GM23338 (cell line): Measurements from ENCODE around the gene FOXJ3. TPM values are rescaled to one million over a fixed set of nuclear protein-coding genes. Genes with fewer than 3 reads are reported as not detected.

Source experiments
- ATAC-seq: fragments of 200-7000 bp; cut with Tn5 transposase; 3 replicates; pipeline ENCODE4 v1.9.1; 2020
- DNase-seq: peaks from one replicate; pipeline ENCODE4 v3.0.0-alpha.2; 2015; ENCODE audit warnings: low spot score
- H2AFZ ChIP-seq: fragments of 200-600 bp; sonication (generic); 2 replicates; pipeline ENCODE4 v1.8.0; 2016; ENCODE audit warnings: antibody characterized with exemption, mild to moderate bottlenecking, moderate library complexity
- H3F3A ChIP-seq: fragments of 200-600 bp; sonication (generic); replicated peaks from 2 replicates; pipeline ENCODE4 v1.8.0; 2017; ENCODE audit warnings: antibody characterized with exemption, mixed run types, low read depth
- H3K27ac ChIP-seq: fragments of 200-600 bp; sonication (generic); 2 replicates; pipeline ENCODE4 v1.6.1; 2016; ENCODE audit warnings: low read depth
- H3K27me3 ChIP-seq: fragments of 200-600 bp; sonication (generic); 2 replicates; pipeline ENCODE4 v1.8.0; 2016; ENCODE audit warnings: mild to moderate bottlenecking, mixed run types, moderate library complexity; ENCODE audit not compliant: insufficient read depth
- H3K36me3 ChIP-seq: fragments of 200-600 bp; sonication (generic); 2 replicates; pipeline ENCODE4 v1.8.0; 2016; ENCODE audit warnings: mild to moderate bottlenecking; ENCODE audit not compliant: insufficient read depth
- H3K4me1 ChIP-seq: fragments of 200-600 bp; sonication (generic); 2 replicates; pipeline ENCODE4 v1.8.0; 2016; ENCODE audit warnings: mild to moderate bottlenecking, moderate library complexity; ENCODE audit not compliant: insufficient read depth
- H3K4me2 ChIP-seq: fragments of 200-600 bp; sonication (generic); 2 replicates; pipeline ENCODE4 v1.7.1; 2017; ENCODE audit warnings: mixed run types
- H3K4me3 ChIP-seq: fragments of 200-600 bp; sonication (generic); 2 replicates; pipeline ENCODE4 v1.6.1; 2016; ENCODE audit warnings: mixed run types
- H3K79me2 ChIP-seq: fragments of 200-600 bp; sonication (generic); replicated peaks from 2 replicates; pipeline ENCODE4 v1.8.0; 2017; ENCODE audit warnings: mild to moderate bottlenecking; ENCODE audit not compliant: insufficient read depth
- H3K9me2 ChIP-seq: fragments of 200-600 bp; sonication (generic); 2 replicates; pipeline ENCODE4 v1.8.0; 2017; ENCODE audit not compliant: insufficient read depth
- H4K20me1 ChIP-seq: fragments of 200-600 bp; sonication (generic); replicated peaks from 2 replicates; pipeline ENCODE4 v1.8.0; 2017; ENCODE audit warnings: mild to moderate bottlenecking; ENCODE audit not compliant: insufficient read depth
- H3K27ac Mint-ChIP-seq: 2 replicates; pipeline ENCODE4 v1.8.0; 2020; ENCODE audit warnings: inconsistent platforms, mild to moderate bottlenecking, moderate library complexity, mixed read lengths
- H3K27me3 Mint-ChIP-seq: 3 replicates; pipeline ENCODE4 v1.8.0; 2022; ENCODE audit warnings: low read depth, mild to moderate bottlenecking, moderate library complexity, mixed read lengths, inconsistent platforms; ENCODE audit not compliant: insufficient read depth, poor library complexity
- H3K36me3 Mint-ChIP-seq: 3 replicates; pipeline ENCODE4 v1.8.0; 2021; ENCODE audit warnings: low read depth, mild to moderate bottlenecking, inconsistent platforms, moderate library complexity, mixed read lengths
- H3K4me1 Mint-ChIP-seq: 3 replicates; pipeline ENCODE4 v1.8.0; 2020; ENCODE audit warnings: mild to moderate bottlenecking, inconsistent platforms, mixed read lengths
- H3K4me3 Mint-ChIP-seq: 3 replicates; pipeline ENCODE4 v1.8.0; 2021; ENCODE audit warnings: moderate library complexity, mild to moderate bottlenecking, inconsistent platforms, mixed read lengths
- H3K9me3 Mint-ChIP-seq: 3 replicates; pipeline ENCODE4 v1.8.0; 2020; ENCODE audit warnings: moderate library complexity, mild to moderate bottlenecking, inconsistent platforms, mixed read lengths
- CREB1 ChIP-seq: fragments of 250-450 bp; sonication (Bioruptor Pico); IDR thresholded peaks from 2 replicates; pipeline ENCODE4 v1.5.0; 2020; ENCODE audit warnings: low read depth, mild to moderate bottlenecking, moderate library complexity
- CTCF ChIP-seq, 2 experiments: fragments of 200-600 bp in 1 of 2; sonication (generic) in 1 of 2; conservative IDR thresholded peaks; 2 replicates each; pipeline versions ENCODE4 v1.5.1 to v1.6.1; 2016 to 2017; ENCODE audit warnings: antibody characterized with exemption in 2 of 2, low read depth in 2 of 2, mild to moderate bottlenecking in 2 of 2, moderate library complexity in 1 of 2
- ETS1 ChIP-seq: IDR thresholded peaks from 2 replicates; pipeline ENCODE4 v1.6.1; 2016; ENCODE audit warnings: antibody characterized with exemption
- EZH2 ChIP-seq: fragments of 200-600 bp; sonication (generic); IDR thresholded peaks from one replicate; pipeline ENCODE4 v1.8.0; 2017; ENCODE audit warnings: antibody characterized with exemption, mild to moderate bottlenecking, low read depth; ENCODE audit not compliant: unreplicated experiment
- EZH2phosphoT487 ChIP-seq: fragments of 200-600 bp; sonication (generic); IDR thresholded peaks from one replicate; pipeline ENCODE4 v1.8.1; 2018; ENCODE audit warnings: antibody characterized with exemption; ENCODE audit not compliant: unreplicated experiment
- JUNB ChIP-seq: IDR thresholded peaks from one replicate; pipeline ENCODE4 v1.6.1; 2016; ENCODE audit warnings: antibody characterized with exemption; ENCODE audit not compliant: unreplicated experiment
- NANOG ChIP-seq: IDR thresholded peaks from 2 replicates; pipeline ENCODE4 v1.6.1; 2016; ENCODE audit warnings: antibody characterized with exemption, borderline replicate concordance
- POLR2AphosphoS5 ChIP-seq: IDR thresholded peaks from 2 replicates; pipeline ENCODE4 v1.6.1; 2016; ENCODE audit warnings: antibody characterized with exemption, low read depth
- STAT1 ChIP-seq: IDR thresholded peaks from one replicate; pipeline ENCODE4 v1.6.1; 2016; ENCODE audit warnings: antibody characterized with exemption; ENCODE audit not compliant: unreplicated experiment
- ZNF114 ChIP-seq: fragments of 250-450 bp; sonication (Bioruptor Pico); IDR thresholded peaks from 2 replicates; pipeline ENCODE4 v1.5.0; 2020; ENCODE audit warnings: mild to moderate bottlenecking, moderate library complexity
- ZNF331 ChIP-seq: fragments of 250-450 bp; sonication (Bioruptor Pico); IDR thresholded peaks from 2 replicates; pipeline ENCODE4 v1.5.0; 2020; ENCODE audit warnings: low read depth, mild to moderate bottlenecking, moderate library complexity
- polyA plus RNA-seq: library from polyadenylated mRNA; unstranded; fragments of >200 nt; fragmentation: Nextera tagmentation; extraction: Ambion mirVana; gene quantifications from 2 replicates; pipeline ENCODE4 v1.2.1, GENCODE V29; 2016
- total RNA-seq: library from RNA; depleted of rRNA; stranded (reverse); fragments of >200 nt; shearing (Covaris generic); gene quantifications from 2 replicates; pipeline ENCODE4 v1.2.3, GENCODE V29; 2014
- TF ChIP-seq, protein P1 (sequence below): fragments of 250-450 bp; sonication (Bioruptor Pico); IDR thresholded peaks from 2 replicates; pipeline ENCODE4 v1.5.0; 2020; ENCODE audit warnings: mild to moderate bottlenecking, moderate library complexity
- TF ChIP-seq, protein P2 (sequence below): IDR thresholded peaks from one replicate; pipeline ENCODE4 v1.6.1; 2018; ENCODE audit warnings: antibody characterized with exemption; ENCODE audit not compliant: unreplicated experiment

The FOXJ3 gene
- total and polyA plus RNA-seq, 2 experiments from 2014 or later: 36.6 to 53.3 TPM

DNA sequence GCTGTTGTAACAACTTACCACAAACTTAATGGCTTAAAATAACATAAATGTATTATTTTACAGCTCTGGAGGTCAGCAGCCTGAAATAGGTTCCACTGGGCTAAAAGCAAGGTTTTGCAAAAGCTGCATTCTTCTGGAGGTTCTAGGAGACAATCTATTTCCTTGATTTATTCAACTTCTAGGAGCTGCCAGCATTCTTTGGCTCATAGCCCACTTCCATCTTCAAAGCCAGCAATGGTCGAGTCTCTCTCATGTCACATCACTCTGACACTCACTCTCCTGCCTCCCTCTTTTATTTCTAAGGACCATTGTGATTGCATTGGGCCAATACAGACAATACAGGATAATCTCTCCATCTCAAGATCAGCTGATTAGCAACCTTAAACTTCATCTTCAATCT, 15.1 kb upstream of the FOXJ3 start:
- Mint-ChIP-seq H3K4me3 (no peak overlapping the region), H3K27me3 (no peaks in the 10 kb centered on the region), H3K27ac (no peak overlapping the region), H3K9me3 (no peaks in the 10 kb centered on the region), H3K36me3 (no peaks in the 10 kb centered on the region), H3K4me1 (no peaks in the 10 kb centered on the region)
- no peaks in the 10 kb centered on the region for H3K36me3 ChIP-seq
- H3K4me1 ChIP-seq: no peaks in the 10 kb centered on the region
- H2AFZ ChIP-seq: no peak overlapping the region
- TF ChIP-seq ETS1 (no peak), CTCF (conservative IDR thresholded peaks at IDR 0.05; ENCODE audit: low read depth in 2 of 2) (no peak), STAT1 (no peak), JUNB (no peak), NANOG (no peak), EZH2phosphoT487 (no peak), EZH2 (no peak), ZNF331 (no peak), ZNF114 (CRISPR knock-in tag) (no peak), CREB1 (CRISPR knock-in tag) (no peak), POLR2AphosphoS5 (no peak)
- TF ChIP-seq, protein P1, sequence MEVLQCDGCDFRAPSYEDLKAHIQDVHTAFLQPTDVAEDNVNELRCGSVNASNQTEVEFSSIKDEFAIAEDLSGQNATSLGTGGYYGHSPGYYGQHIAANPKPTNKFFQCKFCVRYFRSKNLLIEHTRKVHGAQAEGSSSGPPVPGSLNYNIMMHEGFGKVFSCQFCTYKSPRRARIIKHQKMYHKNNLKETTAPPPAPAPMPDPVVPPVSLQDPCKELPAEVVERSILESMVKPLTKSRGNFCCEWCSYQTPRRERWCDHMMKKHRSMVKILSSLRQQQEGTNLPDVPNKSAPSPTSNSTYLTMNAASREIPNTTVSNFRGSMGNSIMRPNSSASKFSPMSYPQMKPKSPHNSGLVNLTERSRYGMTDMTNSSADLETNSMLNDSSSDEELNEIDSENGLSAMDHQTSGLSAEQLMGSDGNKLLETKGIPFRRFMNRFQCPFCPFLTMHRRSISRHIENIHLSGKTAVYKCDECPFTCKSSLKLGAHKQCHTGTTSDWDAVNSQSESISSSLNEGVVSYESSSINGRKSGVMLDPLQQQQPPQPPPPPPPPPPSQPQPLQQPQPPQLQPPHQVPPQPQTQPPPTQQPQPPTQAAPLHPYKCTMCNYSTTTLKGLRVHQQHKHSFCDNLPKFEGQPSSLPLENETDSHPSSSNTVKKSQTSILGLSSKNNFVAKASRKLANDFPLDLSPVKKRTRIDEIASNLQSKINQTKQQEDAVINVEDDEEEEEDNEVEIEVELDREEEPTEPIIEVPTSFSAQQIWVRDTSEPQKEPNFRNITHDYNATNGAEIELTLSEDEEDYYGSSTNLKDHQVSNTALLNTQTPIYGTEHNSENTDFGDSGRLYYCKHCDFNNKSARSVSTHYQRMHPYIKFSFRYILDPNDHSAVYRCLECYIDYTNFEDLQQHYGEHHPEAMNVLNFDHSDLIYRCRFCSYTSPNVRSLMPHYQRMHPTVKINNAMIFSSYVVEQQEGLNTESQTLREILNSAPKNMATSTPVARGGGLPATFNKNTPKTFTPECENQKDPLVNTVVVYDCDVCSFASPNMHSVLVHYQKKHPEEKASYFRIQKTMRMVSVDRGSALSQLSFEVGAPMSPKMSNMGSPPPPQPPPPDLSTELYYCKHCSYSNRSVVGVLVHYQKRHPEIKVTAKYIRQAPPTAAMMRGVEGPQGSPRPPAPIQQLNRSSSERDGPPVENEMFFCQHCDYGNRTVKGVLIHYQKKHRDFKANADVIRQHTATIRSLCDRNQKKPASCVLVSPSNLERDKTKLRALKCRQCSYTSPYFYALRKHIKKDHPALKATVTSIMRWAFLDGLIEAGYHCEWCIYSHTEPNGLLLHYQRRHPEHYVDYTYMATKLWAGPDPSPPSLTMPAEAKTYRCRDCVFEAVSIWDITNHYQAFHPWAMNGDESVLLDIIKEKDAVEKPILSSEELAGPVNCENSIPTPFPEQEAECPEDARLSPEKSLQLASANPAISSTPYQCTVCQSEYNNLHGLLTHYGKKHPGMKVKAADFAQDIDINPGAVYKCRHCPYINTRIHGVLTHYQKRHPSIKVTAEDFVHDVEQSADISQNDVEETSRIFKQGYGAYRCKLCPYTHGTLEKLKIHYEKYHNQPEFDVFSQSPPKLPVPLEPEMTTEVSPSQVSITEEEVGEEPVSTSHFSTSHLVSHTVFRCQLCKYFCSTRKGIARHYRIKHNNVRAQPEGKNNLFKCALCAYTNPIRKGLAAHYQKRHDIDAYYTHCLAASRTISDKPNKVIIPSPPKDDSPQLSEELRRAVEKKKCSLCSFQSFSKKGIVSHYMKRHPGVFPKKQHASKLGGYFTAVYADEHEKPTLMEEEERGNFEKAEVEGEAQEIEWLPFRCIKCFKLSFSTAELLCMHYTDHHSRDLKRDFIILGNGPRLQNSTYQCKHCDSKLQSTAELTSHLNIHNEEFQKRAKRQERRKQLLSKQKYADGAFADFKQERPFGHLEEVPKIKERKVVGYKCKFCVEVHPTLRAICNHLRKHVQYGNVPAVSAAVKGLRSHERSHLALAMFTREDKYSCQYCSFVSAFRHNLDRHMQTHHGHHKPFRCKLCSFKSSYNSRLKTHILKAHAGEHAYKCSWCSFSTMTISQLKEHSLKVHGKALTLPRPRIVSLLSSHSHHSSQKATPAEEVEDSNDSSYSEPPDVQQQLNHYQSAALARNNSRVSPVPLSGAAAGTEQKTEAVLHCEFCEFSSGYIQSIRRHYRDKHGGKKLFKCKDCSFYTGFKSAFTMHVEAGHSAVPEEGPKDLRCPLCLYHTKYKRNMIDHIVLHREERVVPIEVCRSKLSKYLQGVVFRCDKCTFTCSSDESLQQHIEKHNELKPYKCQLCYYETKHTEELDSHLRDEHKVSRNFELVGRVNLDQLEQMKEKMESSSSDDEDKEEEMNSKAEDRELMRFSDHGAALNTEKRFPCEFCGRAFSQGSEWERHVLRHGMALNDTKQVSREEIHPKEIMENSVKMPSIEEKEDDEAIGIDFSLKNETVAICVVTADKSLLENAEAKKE: no peak
- TF ChIP-seq, protein P2, sequence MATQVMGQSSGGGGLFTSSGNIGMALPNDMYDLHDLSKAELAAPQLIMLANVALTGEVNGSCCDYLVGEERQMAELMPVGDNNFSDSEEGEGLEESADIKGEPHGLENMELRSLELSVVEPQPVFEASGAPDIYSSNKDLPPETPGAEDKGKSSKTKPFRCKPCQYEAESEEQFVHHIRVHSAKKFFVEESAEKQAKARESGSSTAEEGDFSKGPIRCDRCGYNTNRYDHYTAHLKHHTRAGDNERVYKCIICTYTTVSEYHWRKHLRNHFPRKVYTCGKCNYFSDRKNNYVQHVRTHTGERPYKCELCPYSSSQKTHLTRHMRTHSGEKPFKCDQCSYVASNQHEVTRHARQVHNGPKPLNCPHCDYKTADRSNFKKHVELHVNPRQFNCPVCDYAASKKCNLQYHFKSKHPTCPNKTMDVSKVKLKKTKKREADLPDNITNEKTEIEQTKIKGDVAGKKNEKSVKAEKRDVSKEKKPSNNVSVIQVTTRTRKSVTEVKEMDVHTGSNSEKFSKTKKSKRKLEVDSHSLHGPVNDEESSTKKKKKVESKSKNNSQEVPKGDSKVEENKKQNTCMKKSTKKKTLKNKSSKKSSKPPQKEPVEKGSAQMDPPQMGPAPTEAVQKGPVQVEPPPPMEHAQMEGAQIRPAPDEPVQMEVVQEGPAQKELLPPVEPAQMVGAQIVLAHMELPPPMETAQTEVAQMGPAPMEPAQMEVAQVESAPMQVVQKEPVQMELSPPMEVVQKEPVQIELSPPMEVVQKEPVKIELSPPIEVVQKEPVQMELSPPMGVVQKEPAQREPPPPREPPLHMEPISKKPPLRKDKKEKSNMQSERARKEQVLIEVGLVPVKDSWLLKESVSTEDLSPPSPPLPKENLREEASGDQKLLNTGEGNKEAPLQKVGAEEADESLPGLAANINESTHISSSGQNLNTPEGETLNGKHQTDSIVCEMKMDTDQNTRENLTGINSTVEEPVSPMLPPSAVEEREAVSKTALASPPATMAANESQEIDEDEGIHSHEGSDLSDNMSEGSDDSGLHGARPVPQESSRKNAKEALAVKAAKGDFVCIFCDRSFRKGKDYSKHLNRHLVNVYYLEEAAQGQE: no peak
- no peaks in the 10 kb centered on the region for H4K20me1 ChIP-seq
- no peaks in the 10 kb centered on the region for H3K79me2 ChIP-seq
- no peak overlapping the region for H3K4me3 ChIP-seq
- ATAC-seq (no peak), DNase-seq (no peak)
- no peaks in the 10 kb centered on the region for H3K27me3 ChIP-seq
- H3K27ac ChIP-seq: no peak overlapping the region
- H3K9me2 ChIP-seq: no peaks in the 10 kb centered on the region
- H3K4me2 ChIP-seq: no peak overlapping the region
- H3F3A ChIP-seq: no peaks in the 10 kb centered on the region
